ENCODE results near the gene DAPP1. TPM values are rescaled to one million over a fixed set of nuclear protein-coding genes. Genes with fewer than 3 reads are reported as not detected.

DAPP1 gene
- total RNA-seq, 1 donor from 2014 or later: not detected

GRCh38 chr4:99824070-99824599, 7.5 kb downstream of the DAPP1 start:
- Mint-ChIP-seq H3K4me1 (peaks cover 6% of the 10 kb centered on the region), H3K9me3 (peaks cover 3% of the 10 kb centered on the region), H3K36me3 (ENCODE audit: low read depth) (no peaks in the 10 kb centered on the region), H3K27me3 (ENCODE audit: low read depth) (no peaks in the 10 kb centered on the region), H3K4me3 (no peak overlapping the region), H3K27ac (ENCODE audit: unreplicated experiment) (no peak overlapping the region)
- no peak for DNase-seq (ENCODE audit: low read depth, low spot score)
- no peak for TF ChIP-seq CTCF (conservative IDR thresholded peaks at IDR 0.05)

- H3K4me1 Mint-ChIP-seq: peaks cover 6% of the 10 kb centered on the region
- DNase-seq (ENCODE audit: low read depth, low spot score): no peak
- H3K27ac Mint-ChIP-seq (ENCODE audit: unreplicated experiment): no peak overlapping the region
- H3K36me3 Mint-ChIP-seq (ENCODE audit: low read depth): no peaks in the 10 kb centered on the region
- no peak for TF ChIP-seq CTCF (conservative IDR thresholded peaks at IDR 0.05)
- no peaks in the 10 kb centered on the region for H3K27me3 Mint-ChIP-seq (ENCODE audit: low read depth)
- peaks cover 3% of the 10 kb centered on the region for H3K9me3 Mint-ChIP-seq
- H3K4me3 Mint-ChIP-seq: no peak overlapping the region
Observed at GRCh38 chr4:99825272-99825671, 8.6 kb downstream of the DAPP1 start.

GRCh38 chr4:99826016-99826415, 9.4 kb downstream of the DAPP1 start:
- peaks cover 3% of the 10 kb centered on the region for H3K9me3 Mint-ChIP-seq
- peaks cover 6% of the 10 kb centered on the region for H3K4me1 Mint-ChIP-seq
- no peak for DNase-seq (ENCODE audit: low read depth, low spot score)
- TF ChIP-seq CTCF (conservative IDR thresholded peaks at IDR 0.05): no peak
- H3K27ac Mint-ChIP-seq (ENCODE audit: unreplicated experiment): no peak overlapping the region
- no peak overlapping the region for H3K4me3 Mint-ChIP-seq
- H3K36me3 Mint-ChIP-seq (ENCODE audit: low read depth): no peaks in the 10 kb centered on the region
- H3K27me3 Mint-ChIP-seq (ENCODE audit: low read depth): no peaks in the 10 kb centered on the region

- no peaks in the 10 kb centered on the region for H3K27me3 Mint-ChIP-seq (ENCODE audit: low read depth)
- H3K4me1 Mint-ChIP-seq: peaks cover 6% of the 10 kb centered on the region
- no peak overlapping the region for H3K4me3 Mint-ChIP-seq
- no peak for DNase-seq (ENCODE audit: low read depth, low spot score)
- TF ChIP-seq CTCF (conservative IDR thresholded peaks at IDR 0.05): no peak
- H3K27ac Mint-ChIP-seq (ENCODE audit: unreplicated experiment): no peak overlapping the region
- no peaks in the 10 kb centered on the region for H3K36me3 Mint-ChIP-seq (ENCODE audit: low read depth)
- H3K9me3 Mint-ChIP-seq: peaks cover 3% of the 10 kb centered on the region
Observed at GRCh38 chr4:99827454-99827853, 10.8 kb downstream of the DAPP1 start.

GRCh38 chr4:99827857-99828256, 11.2 kb downstream of the DAPP1 start:
- Mint-ChIP-seq H3K27me3 (ENCODE audit: low read depth) (no peaks in the 10 kb centered on the region), H3K27ac (ENCODE audit: unreplicated experiment) (no peak overlapping the region), H3K4me3 (no peak overlapping the region), H3K4me1 (peaks cover 6% of the 10 kb centered on the region), H3K9me3 (peaks cover 3% of the 10 kb centered on the region), H3K36me3 (ENCODE audit: low read depth) (no peaks in the 10 kb centered on the region)
- no peak for TF ChIP-seq CTCF (conservative IDR thresholded peaks at IDR 0.05)
- DNase-seq (ENCODE audit: low read depth, low spot score): no peak

All from neural crest cell (in vitro differentiated cells).